Adrenal gland (tissue), 12 donors: ENCODE data around the gene KCTD2. TPM values are rescaled to one million over a fixed set of nuclear protein-coding genes. Genes with fewer than 3 reads are reported as not detected.

ENCODE experiments used
- DNase-seq, 7 donors: peaks; one replicate each; pipeline ENCODE4 v3.0.0-alpha.2; 2019 to 2020
- H3K27ac ChIP-seq, 5 donors: fragments of 200-600 bp; sonication (generic) in 4 of 5; 1 replicate in 3 of 5; 2 replicates in 2 of 5; pipeline versions ENCODE4 v1.5.1 to v1.8.0; 2016 to 2020; ENCODE audit warnings: mild to moderate bottlenecking in 1 of 5
- H3K27me3 ChIP-seq: fragments of 200-600 bp; 2 replicates; pipeline ENCODE4 v1.8.0; 2021
- H3K36me3 ChIP-seq, 2 donors: fragments of 200-600 bp; replicated peaks in 1 of 2; 1 replicate in 1 of 2; 2 replicates in 1 of 2; pipeline versions ENCODE4 v1.5.1 to v1.8.0; 2018 to 2022
- H3K4me1 ChIP-seq, 2 donors: fragments of 200-600 bp; replicated peaks in 1 of 2; 1 replicate in 1 of 2; 2 replicates in 1 of 2; pipeline versions ENCODE4 v1.5.1 to v1.8.0; 2018 to 2021
- H3K4me3 ChIP-seq, 4 donors: fragments of 200-600 bp; sonication (generic) in 3 of 4; one replicate each; pipeline ENCODE4 v1.5.1; 2016 to 2018
- H3K9me3 ChIP-seq, 3 donors: fragments of 200-600 bp; sonication (generic) in 1 of 3; replicated peaks in 1 of 3; 1 replicate in 2 of 3; 2 replicates in 1 of 3; pipeline versions ENCODE4 v1.5.1 to v1.8.0; 2016 to 2021
- CTCF ChIP-seq, 6 experiments: fragments of 450-650 bp in 4 of 6; fragments of 200-600 bp in 2 of 6; sonication (generic) in 1 of 6; IDR thresholded peaks; 1 replicate in 5 of 6; 2 replicates in 1 of 6; pipeline versions ENCODE4 v1.5.1 to v1.8.0; 2016 to 2021; ENCODE audit warnings: antibody characterized with exemption in 6 of 6, mild to moderate bottlenecking in 2 of 6, moderate library complexity in 1 of 6
- POLR2A ChIP-seq, 2 donors: fragments of 450-650 bp; IDR thresholded peaks; one replicate each; pipeline ENCODE4 v1.6.1; 2017; ENCODE audit warnings: antibody characterized with exemption in 2 of 2, mild to moderate bottlenecking in 2 of 2, moderate library complexity in 1 of 2
- WGBS, 4 donors: extraction: QIAGEN DNeasy Blood & Tissue Kit in 2 of 4; methylation state at CpG; one replicate each; pipeline versions ENCODE4 v1.1.5 to v1.1.7; 2013 to 2017; 5-methylcytosine and 5-hydroxymethylcytosine counted together
- intact Hi-C, 2 donors: fragments of 100-400 bp; cut with DNase I; formaldehyde crosslinking; loops; one replicate each; pipeline versions ENCODE4 v1.14.1 to v1.15.0; 2022 to 2023
- polyA plus RNA-seq, 3 donors: library from polyadenylated mRNA; stranded (reverse); fragments of 200-250 nt in 2 of 3; fragments of 350-450 nt in 1 of 3; fragmentation: Illumina TruSeq in 1 of 3; extraction: RNeasy Lipid Tissue Mini Kit (QIAGEN cat#74804) in 1 of 3; gene quantifications; one replicate each; pipeline ENCODE4 v1.2.3, GENCODE V29; 2013 to 2014
- small RNA-seq, 2 donors: library from RNA; depleted of rRNA; stranded (forward); fragments of <200 nt; gene quantifications; one replicate each; pipeline ENCODE3, GENCODE V24; 2016
- total RNA-seq, 9 donors: library from RNA; depleted of rRNA in 4 of 9; stranded (reverse); fragments of >200 nt in 4 of 9; fragments of 120-200 nt in 1 of 9; fragmentation: NEBNext Ultra II Directional in 1 of 9; extraction: Animal tissue kit (Norgen Biotek cat#: 25700) in 1 of 9; gene quantifications; one replicate each; pipeline versions ENCODE4 v1.1.0 to v1.2.4, GENCODE V29; 2013 to 2023
- donor health status: healthy with polysubstance abuse.
- donor health status: Bipolar disorder and iron deficiency.
- donor health status: DM: yes; HTN: yes; CAD: no.
- donor health status: DM: no; HTN: no; CAD: no.
- donor health status: DM: no; HTN: no; CAD: no.
- donor health status: DM: yes; HTN: yes; CAD: no.

Gene KCTD2
- total and polyA plus RNA-seq, 12 donors, result 20.6 to 52.4 (median 40.5) TPM

- Histone ChIP-seq H3K4me1 (peaks cover 0 to 19% of the 10 kb centered on the region in 2 donors), H3K27ac (peak overlapping the region in 2 of 5 donors; percentile 76 to 85), H3K36me3 (no peaks in the 10 kb centered on the region), H3K4me3 (peak overlapping the region in 1 of 4 donors; percentile 68), H3K9me3 (no peaks in the 10 kb centered on the region), H3K27me3 (no peaks in the 10 kb centered on the region)
- no peak for TF ChIP-seq CTCF (IDR thresholded peaks at IDR 0.05)
- no peak for TF ChIP-seq POLR2A (IDR thresholded peaks at IDR 0.05)
- 45 to 50% (median 47%) methylated on average over 19 of the region's 19 CpGs for whole genome bisulfite sequencing, 4 donors
- intact Hi-C loops, result loop anchor here (5.0 to 10.0 kb wide), 3 partner anchors 58 to 90 kb away; partner anchors contain the start of gene NUP85 (in 1 of the 2)
- no peak for DNase-seq
These were observed 67.7 kb downstream of the KCTD2 start for GRCh38 chr17:75114552-75115314.

Small RNA genes within 50 kb of the gene (small RNA-seq; reads per million reads assigned to genes)
- 0 reads per million in 2 donors for gene AC111186.1
- 0 reads per million in 2 donors for gene RF00019
- gene RN7SL573P, result 0 reads per million in 2 donors
- gene RNU6-362P, result 0 reads per million in 2 donors

Other genes starting within 250 kb of the KCTD2 start
- gene GRIN2C, start 187.3 kb upstream of the KCTD2 start, total RNA-seq, result 10 to 100 TPM in 1 of 9 donors, 1 to 10 TPM in 7, under 1 TPM in 1; 0.42 to 16.4 (median 3.2) TPM
- gene GRIN2C, start 187.3 kb upstream of the KCTD2 start, polyA plus RNA-seq, result 1 to 10 TPM in 2 of 3 donors, under 1 TPM in 1; 0.70 to 6.1 (median 3.2) TPM
- gene FDXR, start 174.2 kb upstream of the KCTD2 start, total RNA-seq, result 100 to 1,000 TPM; 314 to 835 (median 511) TPM
- 100 to 1,000 TPM; 159 to 405 (median 254) TPM for gene FDXR, start 174.2 kb upstream of the KCTD2 start, polyA plus RNA-seq
- gene FADS6, start 153.6 kb upstream of the KCTD2 start, total RNA-seq, result 10 to 100 TPM in 5 of 9 donors, 1 to 10 TPM in 4; 1.7 to 15.3 (median 10.4) TPM
- gene FADS6, start 153.6 kb upstream of the KCTD2 start, polyA plus RNA-seq, result 1 to 10 TPM in 2 of 3 donors, under 1 TPM in 1; 0.92 to 5.1 (median 2.9) TPM
- gene USH1G, start 124.0 kb upstream of the KCTD2 start, total RNA-seq, result 1 to 10 TPM in 7 of 9 donors, under 1 TPM in 2; 0.42 to 5.0 (median 1.3) TPM
- gene USH1G, start 124.0 kb upstream of the KCTD2 start, polyA plus RNA-seq, result under 1 TPM; 0.40 to 0.72 (median 0.40) TPM
- gene OTOP2, start 123.0 kb upstream of the KCTD2 start, total RNA-seq, result under 1 TPM in 1 of 9 donors, not detected in 8; 0.11 TPM
- gene OTOP2, start 123.0 kb upstream of the KCTD2 start, polyA plus RNA-seq, result under 1 TPM in 1 of 3 donors, not detected in 2; 0.03 TPM
- gene OTOP3, start 111.3 kb upstream of the KCTD2 start, total RNA-seq, result not detected
- gene OTOP3, start 111.3 kb upstream of the KCTD2 start, polyA plus RNA-seq, result not detected
- 10 to 100 TPM in 3 of 9 donors, 1 to 10 TPM in 6; 2.8 to 15.1 (median 6.6) TPM for gene HID1, start 74.5 kb upstream of the KCTD2 start, total RNA-seq
- 10 to 100 TPM in 2 of 3 donors, 1 to 10 TPM in 1; 5.4 to 42.6 (median 19.2) TPM for gene HID1, start 74.5 kb upstream of the KCTD2 start, polyA plus RNA-seq
- 10 to 100 TPM in 6 of 9 donors, 1 to 10 TPM in 3; 1.2 to 17.9 (median 11.5) TPM for gene CDR2L, start 59.6 kb upstream of the KCTD2 start, total RNA-seq
- 1 to 10 TPM; 3.7 to 5.6 (median 4.1) TPM for gene CDR2L, start 59.6 kb upstream of the KCTD2 start, polyA plus RNA-seq
- gene MRPL58, start 34.6 kb upstream of the KCTD2 start, total RNA-seq, result 100 to 1,000 TPM in 1 of 9 donors, 10 to 100 TPM in 8; 38.7 to 120 (median 60.3) TPM
- 10 to 100 TPM; 46.7 to 88.8 (median 57.6) TPM for gene MRPL58, start 34.6 kb upstream of the KCTD2 start, polyA plus RNA-seq
- gene ATP5PD, start 256 bp upstream of the KCTD2 start, total RNA-seq, result 100 to 1,000 TPM; 215 to 452 (median 283) TPM
- gene ATP5PD, start 256 bp upstream of the KCTD2 start, polyA plus RNA-seq, result 100 to 1,000 TPM; 393 to 826 (median 646) TPM
- gene SLC16A5, start 40.7 kb downstream of the KCTD2 start, total RNA-seq, result 1 to 10 TPM in 8 of 9 donors, under 1 TPM in 1; 0.91 to 3.0 (median 1.7) TPM
- gene SLC16A5, start 40.7 kb downstream of the KCTD2 start, polyA plus RNA-seq, result 1 to 10 TPM in 2 of 3 donors, under 1 TPM in 1; 0.77 to 3.9 (median 2.1) TPM
- gene ARMC7, start 62.7 kb downstream of the KCTD2 start, total RNA-seq, result 10 to 100 TPM in 1 of 9 donors, 1 to 10 TPM in 8; 3.7 to 13.8 (median 8.8) TPM
- 1 to 10 TPM; 5.5 to 7.1 (median 5.8) TPM for gene ARMC7, start 62.7 kb downstream of the KCTD2 start, polyA plus RNA-seq
- gene NT5C, start 84.5 kb downstream of the KCTD2 start, total RNA-seq, result 100 to 1,000 TPM in 1 of 9 donors, 10 to 100 TPM in 8; 33.4 to 112 (median 63.2) TPM
- gene NT5C, start 84.5 kb downstream of the KCTD2 start, polyA plus RNA-seq, result 100 to 1,000 TPM in 2 of 3 donors, 10 to 100 TPM in 1; 20.6 to 124 (median 114) TPM
- gene JPT1, start 107.3 kb downstream of the KCTD2 start, total RNA-seq, result 100 to 1,000 TPM in 1 of 9 donors, 10 to 100 TPM in 8; 34.2 to 232 (median 50.9) TPM
- gene JPT1, start 107.3 kb downstream of the KCTD2 start, polyA plus RNA-seq, result 100 to 1,000 TPM in 2 of 3 donors, 10 to 100 TPM in 1; 98.6 to 161 (median 102) TPM
- 100 to 1,000 TPM in 6 of 9 donors, 10 to 100 TPM in 3; 65.2 to 371 (median 265) TPM for gene SUMO2, start 135.7 kb downstream of the KCTD2 start, total RNA-seq
- 100 to 1,000 TPM in 1 of 3 donors, 10 to 100 TPM in 2; 54.9 to 331 (median 65.6) TPM for gene SUMO2, start 135.7 kb downstream of the KCTD2 start, polyA plus RNA-seq
- gene NUP85, start 158.5 kb downstream of the KCTD2 start, total RNA-seq, result 10 to 100 TPM; 18.7 to 53.8 (median 30.1) TPM
- 10 to 100 TPM; 24.1 to 51.5 (median 40.0) TPM for gene NUP85, start 158.5 kb downstream of the KCTD2 start, polyA plus RNA-seq
- 10 to 100 TPM in 8 of 9 donors, 1 to 10 TPM in 1; 8.0 to 36.9 (median 23.0) TPM for gene GGA3, start 214.4 kb downstream of the KCTD2 start, total RNA-seq
- gene GGA3, start 214.4 kb downstream of the KCTD2 start, polyA plus RNA-seq, result 10 to 100 TPM; 23.2 to 51.5 (median 24.1) TPM
- gene MRPS7, start 214.7 kb downstream of the KCTD2 start, total RNA-seq, result 100 to 1,000 TPM in 1 of 9 donors, 10 to 100 TPM in 8; 47.7 to 127 (median 73.0) TPM
- gene MRPS7, start 214.7 kb downstream of the KCTD2 start, polyA plus RNA-seq, result 100 to 1,000 TPM in 1 of 3 donors, 10 to 100 TPM in 2; 52.5 to 112 (median 87.7) TPM
- gene MIF4GD, start 224.0 kb downstream of the KCTD2 start, total RNA-seq, result 10 to 100 TPM in 8 of 9 donors, 1 to 10 TPM in 1; 9.2 to 53.0 (median 29.0) TPM
- 10 to 100 TPM; 10.7 to 15.1 (median 14.8) TPM for gene MIF4GD, start 224.0 kb downstream of the KCTD2 start, polyA plus RNA-seq
- 10 to 100 TPM; 15.8 to 63.9 (median 24.9) TPM for gene SLC25A19, start 242.2 kb downstream of the KCTD2 start, total RNA-seq
- gene SLC25A19, start 242.2 kb downstream of the KCTD2 start, polyA plus RNA-seq, result 10 to 100 TPM; 23.6 to 38.4 (median 32.7) TPM